ENCODE measurements around the gene MTF1. TPM values are rescaled to one million over a fixed set of nuclear protein-coding genes. Genes with fewer than 3 reads are reported as not detected.
"Not testable (repeated sequence)": the region's sequence is repeated elsewhere in the genome, so short reads cannot be mapped to it uniquely, and the experiment has no call there.

The MTF1 gene
- 10 to 100 TPM; 16.1 to 23.8 TPM for total RNA-seq

- CTCF ChIA-PET = interaction anchor here (0.6 to 2.8 kb wide), 40 partner anchors 8 to 1411 kb away, joined by 3 to 25 read pairs (median 3); partner anchors contain the start of genes C1orf122, CDCA8, EPHA10 and SF3A3
- ATAC-seq (peak; percentile 98), DNase-seq (peak; percentile 98)
- Mint-ChIP-seq H3K36me3 (ENCODE audit: low read depth) (peaks cover 29% of the 10 kb centered on the region), H3K4me3 (peak within 1 kb of the TSS; percentile 87), H3K27ac (peak within 1 kb of the TSS; percentile 93), H3K27me3 (no peaks in the 10 kb centered on the region), H3K9me3 (ENCODE audit: low read depth) (no peaks in the 10 kb centered on the region), H3K4me1 (peaks cover 40% of the 10 kb centered on the region)
- POLR2A ChIA-PET = interaction anchor here (0.6 to 1.4 kb wide), 4 partner anchors 9 to 169 kb away, joined by 3 to 10 read pairs (median 6); partner anchors contain the start of genes C1orf122, CDCA8 and YRDC
- intact Hi-C loops (cut with DNase I, micrococcal nuclease) = loop anchor here (1.0 to 10.0 kb wide), 10 partner anchors 51 to 1395 kb away; partner anchors contain the start of genes CDCA8 (in 2 of the 2), YRDC (in 2 of the 2), ZC3H12A (in 2 of the 2) and MRPS15 (in 1 of the 2)
Measured at GRCh38 chr1:37859507-37860345, at the start of gene MTF1. Gene MTF1, minus strand, starts transcription at chr1:37859592. Its CDS starts 1,934 bp downstream, at chr1:37857658.

GRCh38 chr1:37908531-37908930, 49.1 kb upstream of the MTF1 start:
- H3K27ac Mint-ChIP-seq; H3K4me3 Mint-ChIP-seq; DNase-seq; CTCF ChIA-PET; H3K27me3 Mint-ChIP-seq; ATAC-seq; H3K4me1 Mint-ChIP-seq; intact Hi-C loops (cut with DNase I, micrococcal nuclease); POLR2A ChIA-PET: not testable (repeated sequence)
- Mint-ChIP-seq H3K36me3 (ENCODE audit: low read depth) (peaks cover 31% of the 10 kb centered on the region), H3K9me3 (ENCODE audit: low read depth) (peaks cover 19% of the 10 kb centered on the region)

GRCh38 chr1:37907416-37908125, 48.2 kb upstream of the MTF1 start:
- Mint-ChIP-seq H3K9me3 (ENCODE audit: low read depth) (peaks cover 19% of the 10 kb centered on the region), H3K36me3 (ENCODE audit: low read depth) (peaks cover 33% of the 10 kb centered on the region)
- H3K27me3 Mint-ChIP-seq; CTCF ChIA-PET; intact Hi-C loops (cut with DNase I, micrococcal nuclease); H3K27ac Mint-ChIP-seq; H3K4me3 Mint-ChIP-seq; H3K4me1 Mint-ChIP-seq; ATAC-seq; POLR2A ChIA-PET; DNase-seq: not testable (repeated sequence)

GRCh38 chr1:37906591-37906990, 47.2 kb upstream of the MTF1 start:
- H3K27ac Mint-ChIP-seq; H3K27me3 Mint-ChIP-seq; ATAC-seq; DNase-seq; intact Hi-C loops (cut with DNase I, micrococcal nuclease); H3K4me3 Mint-ChIP-seq; H3K4me1 Mint-ChIP-seq; POLR2A ChIA-PET; CTCF ChIA-PET: not testable (repeated sequence)
- Mint-ChIP-seq H3K36me3 (ENCODE audit: low read depth) (peaks cover 35% of the 10 kb centered on the region), H3K9me3 (ENCODE audit: low read depth) (peaks cover 19% of the 10 kb centered on the region)

- intact Hi-C loops (cut with DNase I, micrococcal nuclease) = no loop called here
- no peak for DNase-seq
- Mint-ChIP-seq H3K4me1 (peaks cover 9% of the 10 kb centered on the region), H3K4me3 (no peak overlapping the region), H3K27ac (no peak overlapping the region), H3K36me3 (ENCODE audit: low read depth) (peaks cover 36% of the 10 kb centered on the region), H3K9me3 (ENCODE audit: low read depth) (peaks cover 19% of the 10 kb centered on the region), H3K27me3 (no peaks in the 10 kb centered on the region)
- ATAC-seq = no peak
- ChIA-PET POLR2A (no interaction called here), CTCF (no interaction called here)
Measured at GRCh38 chr1:37905727-37906126, 46.3 kb upstream of the MTF1 start.

- H3K4me3 Mint-ChIP-seq = not testable (repeated sequence)
Measured at GRCh38 chr1:37903921-37904320, 44.5 kb upstream of the MTF1 start.

GRCh38 chr1:37902983-37903382, 43.6 kb upstream of the MTF1 start:
- intact Hi-C loops (cut with DNase I, micrococcal nuclease) = no loop called here
- Mint-ChIP-seq H3K27ac (no peak overlapping the region), H3K9me3 (ENCODE audit: low read depth) (peaks cover 10% of the 10 kb centered on the region), H3K4me1 (peaks cover 9% of the 10 kb centered on the region), H3K27me3 (no peaks in the 10 kb centered on the region), H3K4me3 (no peak overlapping the region), H3K36me3 (ENCODE audit: low read depth) (peaks cover 18% of the 10 kb centered on the region)
- CTCF ChIA-PET = interaction anchor here (1.3 kb wide), 1 partner anchor 11 kb away, joined by 3 read pairs; no protein-coding TSS in a partner anchor
- POLR2A ChIA-PET = no interaction called here
- ATAC-seq (no peak), DNase-seq (no peak)

More at GRCh38 chr1:37903921-37904320, 44.5 kb upstream of the MTF1 start:
- DNase-seq; H3K27me3 Mint-ChIP-seq; intact Hi-C loops (cut with DNase I, micrococcal nuclease); POLR2A ChIA-PET; H3K4me1 Mint-ChIP-seq; CTCF ChIA-PET; H3K27ac Mint-ChIP-seq; ATAC-seq: not testable (repeated sequence)
- Mint-ChIP-seq H3K36me3 (ENCODE audit: low read depth) (peaks cover 26% of the 10 kb centered on the region), H3K9me3 (ENCODE audit: low read depth) (peaks cover 17% of the 10 kb centered on the region)

GRCh38 chr1:37901893-37902225, 42.5 kb upstream of the MTF1 start:
- peaks cover 2% of the 10 kb centered on the region for H3K9me3 Mint-ChIP-seq (ENCODE audit: low read depth)
- ChIA-PET CTCF (interaction anchor here (1.3 kb wide), 1 partner anchor 10 kb away, joined by 3 read pairs; no protein-coding TSS in a partner anchor), POLR2A (no interaction called here)

GRCh38 chr1:37901191-37901892, 42.0 kb upstream of the MTF1 start:
- peaks cover 9% of the 10 kb centered on the region for H3K4me1 Mint-ChIP-seq
- ChIA-PET POLR2A (no interaction called here), CTCF (interaction anchor here (1.3 kb wide), 1 partner anchor 10 kb away, joined by 3 read pairs; no protein-coding TSS in a partner anchor)
- DNase-seq = no peak
- H3K27ac Mint-ChIP-seq = peak overlapping the region; percentile 87
- intact Hi-C loops (cut with DNase I, micrococcal nuclease) = no loop called here
- H3K4me3 Mint-ChIP-seq = no peak overlapping the region
- no peak for ATAC-seq
- H3K9me3 Mint-ChIP-seq (ENCODE audit: low read depth) = no peaks in the 10 kb centered on the region
- H3K27me3 Mint-ChIP-seq = no peaks in the 10 kb centered on the region
- H3K36me3 Mint-ChIP-seq (ENCODE audit: low read depth) = peaks cover 6% of the 10 kb centered on the region

More at GRCh38 chr1:37901893-37902225, 42.5 kb upstream of the MTF1 start:
- ATAC-seq (no peak), DNase-seq (no peak)
- Mint-ChIP-seq H3K4me3 (no peak overlapping the region), H3K27me3 (no peaks in the 10 kb centered on the region), H3K27ac (peak overlapping the region; percentile 87), H3K4me1 (peaks cover 9% of the 10 kb centered on the region), H3K36me3 (ENCODE audit: low read depth) (peaks cover 7% of the 10 kb centered on the region)
- intact Hi-C loops (cut with DNase I, micrococcal nuclease) = no loop called here

GRCh38 chr1:37897563-37897962, 38.2 kb upstream of the MTF1 start:
- H3K36me3 Mint-ChIP-seq (ENCODE audit: low read depth); DNase-seq; ATAC-seq; H3K27me3 Mint-ChIP-seq; CTCF ChIA-PET; H3K4me1 Mint-ChIP-seq; POLR2A ChIA-PET; H3K4me3 Mint-ChIP-seq; intact Hi-C loops (cut with DNase I, micrococcal nuclease); H3K9me3 Mint-ChIP-seq (ENCODE audit: low read depth); H3K27ac Mint-ChIP-seq: not testable (repeated sequence)

- no peak overlapping the region for H3K4me3 Mint-ChIP-seq
- DNase-seq (no peak), ATAC-seq (no peak)
- H3K27ac Mint-ChIP-seq = no peak overlapping the region
- POLR2A ChIA-PET = no interaction called here
- H3K36me3 Mint-ChIP-seq (ENCODE audit: low read depth) = peaks cover 5% of the 10 kb centered on the region
- no peaks in the 10 kb centered on the region for H3K4me1 Mint-ChIP-seq
- CTCF ChIA-PET = no interaction called here
- H3K27me3 Mint-ChIP-seq = no peaks in the 10 kb centered on the region
- peaks cover 2% of the 10 kb centered on the region for H3K9me3 Mint-ChIP-seq (ENCODE audit: low read depth)
- intact Hi-C loops (cut with DNase I, micrococcal nuclease) = loop anchor here in 1 of 2 experiments (2.0 to 5.0 kb wide), 2 partner anchors 35 to 84 kb away; no protein-coding TSS in a partner anchor
Measured at GRCh38 chr1:37893673-37894072, 34.3 kb upstream of the MTF1 start.

All from activated CD4-positive, alpha-beta T cell treated with anti-CD3 and anti-CD28 coated beads for 36 hours (primary cell).